Endothelial cell of umbilical vein (primary cell): ENCODE results near the gene NDST4. TPM values are rescaled to one million over a fixed set of nuclear protein-coding genes. Genes with fewer than 3 reads are reported as not detected.

ENCODE experiments used
- BruUV-seq: library from RNA; stranded (reverse); fragments of 400-500 nt; replicated peaks from 2 replicates; lab custom pipeline; 2021; lab: Mats Ljungman, UMichigan
- CTCF ChIA-PET: fragments of 300-600, 350-600 bp; sonication (Branson Sonifier 250); formaldehyde crosslinking; loops from one replicate; lab custom pipeline; 2021; ENCODE audit warnings: antibody characterized with exemption, inconsistent platforms; lab: Charles Lee
- POLR2A ChIA-PET: fragments of 300-600, 350-600 bp; sonication (Branson Sonifier 250); formaldehyde crosslinking; loops from one replicate; lab custom pipeline; 2021; ENCODE audit warnings: antibody characterized with exemption, inconsistent platforms; lab: Charles Lee
- DNase-seq: peaks from one replicate; pipeline ENCODE4 v3.0.0-alpha.2; 2011; ENCODE audit warnings: low read depth, low spot score
- FAIRE-seq: peaks from 2 replicates; lab custom pipeline; 2011; peaks lifted over from hg19 to GRCh38; lab: Jason Lieb, UNC
- H2AFZ ChIP-seq: 2 replicates; pipeline ENCODE4 v1.6.0; 2012; ENCODE audit warnings: low read depth, low read length, control low read depth, inconsistent platforms
- H3K27ac ChIP-seq: 2 replicates; pipeline ENCODE4 v1.5.1; 2011; ENCODE audit warnings: low read depth, mild to moderate bottlenecking, control low read depth, low read length, moderate library complexity; ENCODE audit not compliant: insufficient read depth
- H3K27me3 ChIP-seq, 2 experiments: 2 replicates each; pipeline versions ENCODE4 v1.6.0 to v1.6.1; 2011; ENCODE audit warnings: low read length in 2 of 2, mixed read lengths in 1 of 2; ENCODE audit not compliant: control insufficient read depth in 2 of 2, insufficient read depth in 2 of 2
- H3K36me3 ChIP-seq, 2 experiments: 2 replicates in 1 of 2; 3 replicates in 1 of 2; pipeline ENCODE4 v1.5.1; 2011; ENCODE audit warnings: low read length in 2 of 2, mild to moderate bottlenecking in 1 of 2, moderate library complexity in 1 of 2; ENCODE audit not compliant: control insufficient read depth in 2 of 2, insufficient read depth in 2 of 2; ENCODE audit errors: extremely low read depth in 1 of 2
- H3K4me1 ChIP-seq: 3 replicates; pipeline ENCODE4 v1.5.1; 2011; ENCODE audit warnings: mild to moderate bottlenecking, low read length; ENCODE audit not compliant: control insufficient read depth, insufficient read depth; ENCODE audit errors: extremely low read depth
- H3K4me2 ChIP-seq: 2 replicates; pipeline ENCODE4 v1.6.1; 2011; ENCODE audit warnings: low read length, control low read depth, mixed read lengths; ENCODE audit not compliant: insufficient read depth
- H3K4me3 ChIP-seq, 3 experiments: fragments of 200-600 bp in 1 of 3; sonication (generic), shearing (Covaris generic) in 1 of 3; replicated peaks in 1 of 3; 2 replicates each; pipeline ENCODE4 v1.5.1; 2011 to 2016; ENCODE audit warnings: control low read depth in 3 of 3, low read length in 3 of 3, mild to moderate bottlenecking in 2 of 3, inconsistent platforms in 1 of 3, low read depth in 1 of 3, moderate library complexity in 1 of 3; ENCODE audit not compliant: insufficient read depth in 1 of 3
- H3K79me2 ChIP-seq: 2 replicates; pipeline ENCODE4 v1.6.0; 2012; ENCODE audit warnings: low read length, inconsistent platforms; ENCODE audit not compliant: control insufficient read depth, insufficient read depth
- H3K9ac ChIP-seq: replicated peaks from 2 replicates; pipeline ENCODE3; 2011; ENCODE audit warnings: low read length, control low read depth; ENCODE audit not compliant: insufficient read depth; ENCODE audit errors: extremely low read depth
- H3K9me1 ChIP-seq: replicated peaks from 3 replicates; pipeline ENCODE4 v1.6.0; 2011; ENCODE audit warnings: mild to moderate bottlenecking, low read length; ENCODE audit not compliant: control insufficient read depth, insufficient read depth; ENCODE audit errors: extremely low read depth
- H3K9me3 ChIP-seq: replicated peaks from 2 replicates; pipeline ENCODE4 v1.5.1; 2012; ENCODE audit warnings: low read length, inconsistent platforms; ENCODE audit not compliant: control insufficient read depth, insufficient read depth
- H4K20me1 ChIP-seq: replicated peaks from 2 replicates; pipeline ENCODE3; 2011; ENCODE audit warnings: mild to moderate bottlenecking, low read length; ENCODE audit not compliant: control insufficient read depth, insufficient read depth; ENCODE audit errors: extremely low read depth
- CTCF ChIP-seq, 2 donors: IDR thresholded peaks; 1 replicate in 1 of 2; 2 replicates in 1 of 2; pipeline ENCODE4 v1.5.1; 2011; ENCODE audit warnings: low read length in 2 of 2, mild to moderate bottlenecking in 2 of 2, moderate library complexity in 2 of 2, control low read depth in 1 of 2, inconsistent platforms in 1 of 2, low read depth in 1 of 2; ENCODE audit not compliant: insufficient read depth in 1 of 2; ENCODE audit errors: extremely low read depth in 1 of 2
- EZH2 ChIP-seq: IDR thresholded peaks from 2 replicates; pipeline ENCODE4 v1.6.1; 2012; ENCODE audit warnings: borderline replicate concordance, low read depth, mild to moderate bottlenecking, moderate library complexity, low read length, inconsistent platforms; ENCODE audit not compliant: severe bottlenecking
- FOS ChIP-seq: IDR thresholded peaks from 2 replicates; pipeline ENCODE4 v1.6.1; 2011; ENCODE audit warnings: mild to moderate bottlenecking, low read length, moderate library complexity, borderline replicate concordance; ENCODE audit not compliant: insufficient read depth
- GATA2 ChIP-seq: IDR thresholded peaks from 2 replicates; pipeline ENCODE4 v1.7.0; 2011; ENCODE audit warnings: low read depth, mild to moderate bottlenecking, moderate library complexity, mixed read lengths, low read length; ENCODE audit not compliant: insufficient read length, insufficient read depth
- JUN ChIP-seq: IDR thresholded peaks from 2 replicates; pipeline ENCODE4 v1.6.1; 2011; ENCODE audit warnings: borderline replicate concordance, low read depth; ENCODE audit not compliant: insufficient read length, insufficient read depth
- MYC ChIP-seq: IDR thresholded peaks from one replicate; pipeline ENCODE4 v1.6.1; 2011; ENCODE audit warnings: mild to moderate bottlenecking, low read depth, low read length
- POLR2A ChIP-seq: IDR thresholded peaks from 2 replicates; pipeline ENCODE4 v1.6.1; 2012; ENCODE audit warnings: low read depth, mild to moderate bottlenecking, control low read depth, low read length
- POLR2AphosphoS5 ChIP-seq: IDR thresholded peaks from 2 replicates; pipeline ENCODE4 v1.6.1; 2012; ENCODE audit warnings: low read depth, mild to moderate bottlenecking, control low read depth, low read length, moderate library complexity; ENCODE audit not compliant: insufficient read depth
- dilution Hi-C: fragments of 300-500 bp; cut with MboI; formaldehyde crosslinking; loops from one replicate; pipeline ENCODE4 v1.15.0; 2019; ENCODE audit warnings: low sequenced_read_pairs; ENCODE audit not compliant: extremely low pct_ligation_motif_present
- intact Hi-C: fragments of 100-400 bp; cut with micrococcal nuclease; formaldehyde crosslinking; loops from one replicate; pipeline ENCODE4 v1.10.0; 2022
- polyA plus RNA-seq, 4 experiments: library from polyadenylated mRNA; depleted of rRNA in 3 of 4; stranded (reverse) in 3 of 4; unstranded in 1 of 4; fragments of >200 nt; gene quantifications; 2 replicates each; pipeline versions ENCODE4 v1.2.1 to v1.2.3, GENCODE V29; 2011 to 2012; ENCODE audit warnings: missing spikeins in 1 of 4
- total RNA-seq: library from RNA; stranded (reverse); gene quantifications from 2 replicates; pipeline ENCODE4 v1.2.3, GENCODE V29; 2021
- TF ChIP-seq, protein P1 (sequence below): IDR thresholded peaks from 2 replicates; pipeline ENCODE4 v1.6.1; 2011; ENCODE audit not compliant: insufficient read depth, insufficient read length

The NDST4 gene
- total and polyA plus RNA-seq, 2 donors (not counting 3 experiments of a cell fraction or from before 2014, with no cell fraction given), result not detected

DNA sequence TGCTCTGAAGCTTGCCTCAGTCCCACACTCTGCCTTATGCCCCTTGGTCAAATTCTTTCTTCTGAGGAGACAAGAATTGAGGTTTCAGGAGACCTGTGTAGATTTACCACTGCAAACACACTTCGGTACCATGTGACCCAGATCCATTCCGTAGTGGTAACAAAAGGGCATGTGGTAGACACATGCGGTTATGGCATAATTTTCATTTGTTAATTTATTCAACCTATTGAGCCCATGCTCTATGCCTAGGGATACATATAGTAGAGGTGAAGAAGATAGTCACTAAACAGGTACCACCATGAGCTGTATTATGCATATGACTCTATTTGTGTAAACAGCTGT lies 190.9 kb downstream of the NDST4 start:
- H3K9ac ChIP-seq, result no peak overlapping the region
- H3K9me1 ChIP-seq, result no peaks in the 10 kb centered on the region
- dilution Hi-C loops, result no loop called here
- FAIRE-seq (no peak), DNase-seq (no peak)
- no peaks in the 10 kb centered on the region for H3K36me3 ChIP-seq
- peaks cover 2% of the 10 kb centered on the region for H3K9me3 ChIP-seq
- no peak overlapping the region for H3K27ac ChIP-seq
- no peaks in the 10 kb centered on the region for H3K27me3 ChIP-seq
- TF ChIP-seq CTCF (IDR thresholded peaks at IDR 0.05; ENCODE audit: extremely low read depth in 1 of 2, insufficient read depth in 1 of 2, low read depth in 1 of 2, low read length in 2 of 2), result no peak
- no peak for TF ChIP-seq POLR2AphosphoS5
- TF ChIP-seq FOS, result no peak
- TF ChIP-seq JUN, result no peak
- H3K4me3 ChIP-seq, result no peak overlapping the region
- no peaks in the 10 kb centered on the region for H4K20me1 ChIP-seq
- no peaks in the 10 kb centered on the region for H3K79me2 ChIP-seq
- no peak overlapping the region for H2AFZ ChIP-seq
- H3K4me2 ChIP-seq, result no peak overlapping the region
- ChIA-PET POLR2A (no interaction called here), CTCF (no interaction called here)
- BruUV-seq, result no TSS peak
- intact Hi-C loops, result no loop called here
- no peaks in the 10 kb centered on the region for H3K4me1 ChIP-seq

GRCh38 chr4:114921790-114922591 lies 191.4 kb downstream of the NDST4 start:
- intact Hi-C loops (no loop called here), dilution Hi-C loops (no loop called here)
- Histone ChIP-seq H3K9me1 (no peaks in the 10 kb centered on the region), H2AFZ (no peak overlapping the region), H3K9ac (no peak overlapping the region), H3K4me2 (no peak overlapping the region), H3K4me3 (no peak overlapping the region), H3K79me2 (no peaks in the 10 kb centered on the region), H3K27me3 (no peaks in the 10 kb centered on the region), H3K9me3 (peaks cover 2% of the 10 kb centered on the region), H3K27ac (no peak overlapping the region), H3K36me3 (no peaks in the 10 kb centered on the region), H3K4me1 (no peaks in the 10 kb centered on the region), H4K20me1 (no peaks in the 10 kb centered on the region)
- POLR2A ChIA-PET, result no interaction called here
- no TSS peak for BruUV-seq
- TF ChIP-seq FOS (no peak), MYC (no peak), GATA2 (no peak), EZH2 (no peak), CTCF (IDR thresholded peaks at IDR 0.05; ENCODE audit: extremely low read depth in 1 of 2, insufficient read depth in 1 of 2, low read depth in 1 of 2, low read length in 2 of 2) (no peak), JUN (no peak), POLR2AphosphoS5 (no peak), POLR2A (no peak)
- TF ChIP-seq, protein P1, sequence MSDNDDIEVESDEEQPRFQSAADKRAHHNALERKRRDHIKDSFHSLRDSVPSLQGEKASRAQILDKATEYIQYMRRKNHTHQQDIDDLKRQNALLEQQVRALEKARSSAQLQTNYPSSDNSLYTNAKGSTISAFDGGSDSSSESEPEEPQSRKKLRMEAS, result no peak
- no peak for FAIRE-seq
- DNase-seq, result no peak
- CTCF ChIA-PET, result no interaction called here
